IPS DF 19.7 (cell line): Measurements from ENCODE around the gene PDGFRB.
"Not testable (repeated sequence)": the region's sequence is repeated elsewhere in the genome, so short reads cannot be mapped to it uniquely, and the experiment has no call there.

Experiments
- DNase-seq: peaks from one replicate; pipeline ENCODE4 v3.0.0-alpha.2; 2013; ENCODE audit warnings: low read depth, low spot score

The PDGFRB gene

DNA sequence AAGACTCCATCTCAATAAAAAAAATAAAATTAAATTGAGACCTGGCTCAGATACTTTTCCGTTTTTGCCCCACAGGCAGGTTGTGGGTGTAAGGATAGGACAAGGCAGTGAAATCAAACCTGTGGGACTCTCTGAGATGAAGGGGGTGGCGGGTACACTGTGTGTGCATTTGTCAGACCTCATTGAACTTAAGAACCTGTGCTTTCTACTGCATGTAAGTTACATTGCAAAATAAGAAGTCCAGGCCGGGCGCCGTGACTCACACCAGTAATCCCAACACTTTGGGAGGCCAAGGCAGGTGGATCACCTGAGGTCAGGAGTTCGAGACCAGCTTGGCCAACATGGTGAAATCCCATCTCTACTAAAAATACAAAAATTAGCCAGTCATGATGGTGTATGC is 70.9 kb downstream of the PDGFRB start:
- not testable (repeated sequence) for DNase-seq

DNA sequence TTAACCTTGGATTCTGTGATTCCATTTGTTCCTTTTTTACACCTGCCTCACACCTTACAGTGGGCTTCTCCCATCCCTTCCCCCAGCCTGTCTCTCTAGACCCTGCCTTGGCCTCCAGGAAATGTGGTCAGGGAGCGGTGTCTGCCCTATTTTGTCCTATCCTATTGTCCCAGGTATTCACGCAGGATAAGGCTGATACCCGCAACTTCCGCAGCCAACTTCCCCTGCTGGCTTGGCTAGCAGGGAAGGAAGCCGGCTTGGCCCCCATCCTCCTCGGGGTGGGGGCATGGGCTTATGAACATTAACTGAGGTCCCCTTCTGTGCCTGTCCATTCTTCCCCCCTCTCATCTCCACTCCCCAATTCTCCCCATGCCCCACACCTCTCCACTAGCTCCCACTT is 72.8 kb downstream of the PDGFRB start:
- no peak for DNase-seq

DNA sequence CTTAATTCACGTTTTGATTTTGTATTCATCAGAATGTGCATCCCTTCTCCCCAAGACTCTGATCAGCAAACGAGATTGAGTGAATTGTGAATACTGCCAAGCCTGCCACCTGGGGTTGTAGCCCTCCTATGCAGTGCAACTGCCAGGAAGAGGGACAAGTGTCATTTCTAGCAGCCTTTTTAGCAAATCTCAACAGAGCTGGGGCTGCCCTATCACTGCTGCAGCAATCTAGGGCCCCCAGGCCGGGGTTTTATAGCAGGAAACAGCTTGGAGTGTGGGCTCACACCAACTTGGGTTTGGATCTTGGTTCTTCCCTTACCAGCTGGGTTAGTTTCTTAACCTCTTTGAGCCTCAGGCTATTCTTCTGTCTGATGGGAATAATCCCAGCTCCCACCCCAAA is 73.3 kb downstream of the PDGFRB start:
- DNase-seq = no peak

DNA sequence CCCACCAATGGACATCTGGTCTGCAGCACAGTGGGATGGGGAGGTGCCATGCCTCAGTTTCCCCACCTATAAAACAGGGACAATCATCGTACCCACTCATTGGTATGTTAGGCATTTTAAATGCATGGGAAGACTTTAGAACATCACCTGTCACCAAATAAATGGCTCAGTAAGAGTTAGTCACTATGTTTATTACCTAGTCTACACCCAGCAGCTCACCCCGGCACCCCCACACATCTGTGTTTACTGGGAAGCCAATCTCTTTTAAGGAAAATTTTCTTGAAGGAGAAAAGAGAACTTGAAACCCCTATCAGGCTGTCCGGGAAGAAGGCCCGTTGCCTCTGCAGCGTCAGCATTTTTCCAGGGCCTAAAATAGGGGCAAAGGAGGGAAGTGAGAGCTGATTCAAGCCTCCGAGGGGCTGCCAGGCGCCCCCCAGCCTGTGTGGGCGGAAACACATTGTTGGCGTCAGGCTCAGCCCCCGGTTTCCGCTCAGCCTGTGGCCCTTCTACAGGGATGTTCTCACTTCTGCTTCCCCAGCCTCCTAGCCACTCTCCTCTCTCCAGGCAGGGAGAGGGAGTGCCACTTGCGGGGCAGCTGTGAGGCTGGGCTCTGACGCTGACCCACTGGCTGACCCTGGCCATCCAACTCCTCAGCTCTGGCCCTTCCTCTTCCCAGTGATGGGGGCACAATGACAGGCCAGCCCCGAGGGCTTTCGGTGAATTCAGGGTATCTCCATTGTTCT is 73.9 kb downstream of the PDGFRB start:
- DNase-seq = no peak

DNA sequence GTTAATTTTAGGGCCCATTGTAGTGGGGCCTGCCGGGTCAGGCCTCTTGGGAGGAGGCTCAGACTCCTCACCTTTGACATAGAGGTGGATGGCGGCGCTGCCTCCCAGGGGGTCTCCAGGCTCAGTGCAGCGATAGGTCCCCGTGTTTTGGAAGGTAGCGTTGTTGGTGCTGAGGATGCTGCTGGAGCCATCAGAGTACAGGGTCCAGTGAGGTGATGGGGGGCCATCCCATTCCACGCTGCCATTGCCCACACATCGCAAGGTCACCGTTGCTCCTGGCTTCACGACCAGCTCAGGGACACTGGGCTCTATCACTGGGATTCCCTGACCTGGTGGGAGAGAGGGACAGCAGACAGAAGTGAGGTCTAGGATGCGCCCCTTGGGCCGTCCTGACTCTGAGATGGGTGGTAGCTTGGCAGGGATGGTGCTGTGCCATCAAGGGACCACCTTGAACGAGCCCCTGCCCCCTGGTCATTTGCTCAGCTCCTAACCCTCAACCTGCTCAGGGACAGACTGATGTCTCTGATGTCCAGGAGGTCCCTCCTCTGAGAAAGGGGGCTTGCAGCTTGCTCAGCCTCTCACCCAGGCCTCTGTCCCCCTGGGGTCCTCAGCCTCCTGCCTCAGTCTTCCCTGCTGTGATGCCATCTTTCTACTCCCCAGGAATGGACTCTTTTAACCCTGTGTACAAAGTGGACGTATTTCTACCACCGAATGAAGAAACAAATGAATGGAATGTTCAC is 74.8 kb downstream of the PDGFRB start:
- DNase-seq = no peak

DNA sequence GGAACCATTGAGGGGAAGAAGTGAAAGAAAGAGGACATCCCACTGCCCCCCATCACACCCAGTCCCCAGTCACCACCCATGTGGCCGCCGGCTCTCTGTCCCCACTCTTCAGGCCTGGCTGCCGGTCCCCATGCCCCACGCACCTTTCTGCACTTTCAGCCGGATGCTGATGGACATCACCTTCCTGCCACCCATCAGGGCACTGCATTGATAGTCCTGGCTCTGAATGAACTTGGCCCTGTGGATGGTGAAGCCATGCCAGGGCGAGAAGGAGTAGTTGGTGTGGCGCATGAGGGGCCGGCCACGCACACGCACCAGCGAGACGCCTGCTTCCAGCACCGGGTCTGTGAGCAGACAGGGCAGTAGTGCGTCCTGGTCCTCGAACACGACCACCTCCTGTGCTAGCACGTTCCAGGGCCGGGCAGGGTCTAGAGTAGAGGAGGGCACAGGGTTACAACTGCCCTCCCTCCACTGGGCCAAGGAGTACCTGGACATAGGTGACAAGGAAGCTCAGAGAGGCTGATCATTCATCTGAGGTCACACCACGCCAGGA is 75.7 kb downstream of the PDGFRB start:
- no peak for DNase-seq

DNA sequence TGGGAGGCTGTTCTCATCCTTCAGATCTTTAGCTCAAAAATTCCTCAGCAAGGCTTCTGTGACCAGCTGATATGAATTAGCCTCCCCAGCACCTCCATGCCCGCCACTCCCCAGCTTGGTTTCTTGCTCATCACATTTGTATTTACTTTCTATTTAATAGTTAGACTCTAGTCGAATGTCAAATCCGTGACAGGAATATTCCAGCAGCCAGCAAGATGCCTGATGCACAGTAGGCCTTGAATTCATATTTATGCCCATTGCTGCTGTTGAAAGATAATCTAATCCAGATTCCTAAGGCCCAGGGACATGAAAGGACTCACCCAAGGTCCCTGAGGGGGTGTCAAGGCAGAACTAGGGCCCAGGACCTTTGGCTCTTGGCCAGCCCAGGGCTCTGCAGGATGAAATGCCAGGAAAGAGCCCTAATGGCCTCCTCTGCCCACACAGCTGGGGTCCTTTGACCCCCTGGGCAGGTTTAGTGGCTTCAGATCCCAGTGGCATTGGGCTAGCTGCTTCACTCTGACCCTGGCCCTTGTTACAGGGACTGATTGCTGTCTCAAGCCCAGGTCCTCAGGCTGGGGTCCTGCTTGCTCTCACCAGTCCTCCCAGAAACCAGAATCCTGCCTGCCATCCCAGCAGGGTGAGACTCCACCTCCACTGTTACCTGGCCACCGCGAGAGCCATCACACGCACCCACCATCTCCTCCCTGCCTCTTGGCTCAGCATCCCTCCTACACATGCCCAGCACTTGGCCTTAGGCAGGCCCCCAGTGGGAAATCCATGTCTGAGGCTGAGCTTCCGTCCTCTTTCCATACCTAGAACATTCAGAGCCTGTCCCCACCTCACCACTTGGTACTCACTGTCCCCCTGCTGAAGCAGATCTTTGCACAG is 76.6 kb downstream of the PDGFRB start:
- DNase-seq = no peak

DNA sequence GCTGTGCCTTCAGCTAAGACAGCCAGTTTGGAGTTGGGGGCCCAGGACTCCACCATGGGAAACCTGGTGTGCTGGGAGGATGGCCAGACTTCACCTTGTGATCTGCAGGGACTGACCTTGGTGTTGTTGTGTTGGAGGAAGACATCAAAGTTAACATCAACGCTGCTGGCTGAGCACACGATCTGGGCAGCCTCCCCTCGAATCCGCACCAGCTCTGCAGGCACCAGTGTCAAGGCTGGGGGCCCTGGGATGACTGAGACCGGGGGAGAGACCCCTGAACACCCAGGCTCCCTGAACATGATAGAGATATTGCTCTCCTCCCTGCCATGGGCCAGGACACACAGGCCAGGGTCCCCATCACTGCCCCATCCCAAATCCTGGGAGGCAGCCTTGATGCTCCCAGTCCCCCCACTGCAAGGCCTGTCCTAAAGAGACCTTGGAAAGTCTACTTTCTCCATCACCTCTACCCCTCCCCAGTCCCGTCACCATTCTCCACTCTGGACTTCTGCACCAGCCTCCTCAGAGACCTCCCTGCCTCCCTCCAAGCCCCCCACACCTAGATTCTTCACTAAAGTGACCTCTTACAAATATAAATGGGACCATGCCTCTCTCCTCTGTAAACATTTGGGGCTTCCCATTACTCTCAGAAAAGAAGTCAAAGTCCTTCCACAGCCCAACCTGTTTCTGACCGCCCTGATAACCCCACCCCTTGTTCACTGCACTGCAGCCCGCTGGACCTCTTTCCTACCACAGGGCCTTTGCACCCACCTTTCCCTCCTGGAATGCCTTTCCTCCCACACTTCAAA is 77.4 kb downstream of the PDGFRB start:
- no peak for DNase-seq

DNA sequence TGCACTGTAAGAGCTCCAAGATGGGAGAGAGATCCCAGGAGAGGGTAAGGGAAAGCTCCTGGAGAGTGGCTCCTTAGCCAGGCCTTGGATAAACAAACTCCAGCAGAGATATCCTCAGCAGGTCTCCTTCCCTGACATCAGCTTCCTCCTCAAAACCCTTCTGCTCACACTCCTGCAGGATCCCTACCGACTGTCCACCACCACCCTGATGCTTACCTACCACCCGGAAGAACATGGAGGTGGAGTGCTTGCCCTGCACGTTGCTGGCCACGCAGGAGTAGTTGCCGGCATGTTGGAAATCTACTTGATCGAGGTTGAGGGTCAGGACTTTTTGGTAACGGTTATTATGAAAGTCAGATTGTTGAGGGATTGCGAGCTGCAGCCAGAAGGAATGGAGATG is 78.6 kb downstream of the PDGFRB start:
- no peak for DNase-seq

DNA sequence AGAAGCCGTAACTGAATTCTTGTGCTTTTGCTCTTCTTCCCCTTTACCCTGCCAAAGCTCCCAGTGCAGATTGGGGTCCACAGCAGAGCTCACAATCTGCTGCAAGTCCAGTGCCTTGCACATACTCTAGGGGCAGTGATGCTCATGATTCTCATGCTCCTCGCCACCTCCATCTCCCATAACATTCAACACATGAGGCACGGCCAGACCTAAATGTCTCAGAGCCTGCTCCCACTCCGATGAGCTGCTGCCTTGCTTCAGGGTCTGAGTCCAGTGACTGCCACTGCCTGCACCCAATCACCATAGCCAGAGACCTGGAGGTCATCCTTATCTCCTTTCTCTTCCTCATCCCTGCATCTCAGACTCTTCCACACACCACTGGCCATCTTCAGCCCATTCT is 79.8 kb downstream of the PDGFRB start:
- no peak for DNase-seq

DNA sequence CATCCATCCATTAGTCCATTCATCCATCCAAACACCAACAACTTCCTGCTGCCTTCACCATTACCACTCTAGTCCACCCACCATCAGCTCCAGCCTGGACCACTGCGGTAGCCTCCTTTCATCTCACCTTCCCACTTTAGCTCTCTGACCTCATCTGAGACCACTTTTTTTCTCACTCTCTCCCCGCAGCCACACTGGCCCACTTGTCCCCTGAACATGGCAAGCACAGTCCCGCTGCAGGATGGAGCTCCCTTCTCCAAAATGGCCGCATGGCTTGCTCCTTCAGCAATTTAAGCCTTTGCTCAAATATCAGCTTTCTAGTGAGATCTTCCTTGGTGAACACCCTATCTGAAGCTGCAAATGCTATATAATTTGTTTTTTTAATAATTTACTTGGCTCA is 80.4 kb downstream of the PDGFRB start:
- DNase-seq = no peak

DNA sequence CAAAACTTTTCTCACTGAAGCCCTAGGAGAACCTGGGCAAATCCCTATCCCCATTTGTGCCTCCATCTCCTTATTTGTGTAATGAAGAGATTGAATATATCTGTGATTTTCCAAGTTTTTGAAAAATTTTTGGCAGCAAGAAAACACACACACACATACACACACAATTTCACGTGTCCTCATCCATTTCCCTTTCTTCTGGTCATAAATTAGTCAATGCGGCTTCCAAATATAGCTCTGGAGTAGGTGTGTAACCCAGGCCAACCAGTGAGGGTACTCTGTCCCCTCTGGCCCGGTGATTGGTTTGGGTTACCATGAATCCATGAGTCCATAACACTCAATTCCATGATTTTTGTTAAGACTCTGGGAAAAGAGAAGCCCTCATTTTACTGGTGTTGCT is 82.0 kb downstream of the PDGFRB start:
- DNase-seq = no peak

DNA sequence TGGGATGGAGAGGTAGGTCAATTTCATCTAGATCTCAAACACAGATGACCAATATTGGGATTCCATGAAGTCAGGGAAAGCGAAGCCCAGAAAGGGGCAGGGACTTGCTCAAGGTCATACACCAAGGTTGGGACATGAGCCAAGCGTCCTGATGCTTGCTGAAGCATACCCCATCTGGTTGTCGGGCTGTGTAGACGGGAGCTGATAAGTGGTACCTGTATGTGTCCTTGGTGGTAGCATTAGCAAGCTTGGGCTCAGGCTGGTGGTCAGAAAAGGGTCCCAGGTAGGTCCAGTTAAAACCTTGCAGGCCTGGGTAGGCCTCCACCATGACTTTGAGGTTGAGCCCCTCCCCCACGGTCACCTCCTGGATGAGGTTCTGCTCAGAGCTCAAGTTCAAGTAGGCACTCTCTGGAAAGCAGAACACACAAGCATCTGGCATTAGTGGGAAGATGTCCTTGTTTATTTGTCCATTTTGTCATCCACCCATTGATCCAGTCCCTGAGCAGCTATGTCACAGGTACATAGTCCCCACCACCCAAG is 82.5 kb downstream of the PDGFRB start:
- DNase-seq = no peak

DNA sequence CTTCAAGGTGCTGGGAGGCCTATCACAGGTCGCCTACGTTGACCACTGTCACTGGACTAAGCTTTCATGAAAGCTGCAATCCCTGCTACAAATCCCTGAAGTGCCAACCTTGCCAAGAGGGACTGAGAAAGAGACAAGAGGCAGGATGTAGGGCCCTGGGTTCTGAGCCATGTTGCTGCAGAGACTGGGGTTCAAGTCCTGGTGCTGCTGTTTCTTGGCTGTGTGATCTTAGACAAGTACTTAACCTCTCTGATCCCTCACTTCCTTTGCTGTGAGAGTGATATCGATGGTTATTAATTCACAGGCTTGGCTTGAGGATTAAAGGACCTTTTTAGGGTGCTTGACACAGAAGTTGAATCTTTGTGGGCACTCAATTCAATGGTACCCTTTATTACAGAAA is 84.8 kb downstream of the PDGFRB start:
- DNase-seq = no peak

DNA sequence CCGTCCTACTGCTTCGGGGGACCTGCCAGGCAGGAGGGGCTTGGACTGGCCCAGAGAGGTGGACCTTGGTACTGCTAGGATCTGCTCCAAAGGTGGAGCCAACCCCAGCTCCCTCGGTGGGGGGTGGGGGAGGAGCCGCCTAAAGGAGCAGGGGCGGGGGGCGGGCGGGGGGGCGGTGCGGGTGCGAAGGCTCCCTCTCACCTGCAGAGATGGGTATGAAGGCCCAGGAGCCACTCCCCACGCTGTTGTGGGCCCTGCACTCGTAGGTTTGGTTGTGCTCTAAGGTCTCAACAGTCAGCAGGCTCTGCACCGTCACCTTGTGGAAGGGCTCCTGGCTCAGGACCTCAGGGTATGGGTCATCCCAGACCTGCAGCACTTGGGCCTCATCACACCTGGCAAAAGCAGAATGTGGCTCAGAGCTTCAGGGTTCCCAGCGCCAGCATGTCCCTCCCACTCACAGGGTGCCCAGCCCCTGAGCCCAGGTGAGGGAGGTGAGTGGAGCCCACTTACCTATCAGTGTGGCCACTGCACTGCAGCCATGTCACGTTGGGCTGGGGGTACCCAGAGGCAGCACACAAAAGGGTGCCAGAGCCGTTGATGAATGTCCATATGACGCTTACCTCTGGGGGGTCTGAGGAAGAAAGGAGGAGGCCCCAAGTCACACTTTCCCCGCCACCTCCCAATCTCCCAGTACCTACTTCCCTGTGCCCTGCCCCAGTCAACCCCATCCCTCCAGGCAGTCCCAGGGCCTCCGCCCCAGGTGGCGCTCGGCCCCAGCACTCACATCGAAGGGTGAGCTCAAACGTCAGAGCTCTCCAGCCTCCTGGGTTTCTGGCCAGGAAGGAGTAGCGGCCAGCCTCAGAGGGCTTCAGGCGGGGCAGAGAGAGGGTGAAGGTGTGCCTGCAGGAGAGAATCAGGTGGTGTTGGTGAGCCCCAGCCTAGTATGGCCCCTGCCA is 85.7 kb downstream of the PDGFRB start:
- no peak for DNase-seq

DNA sequence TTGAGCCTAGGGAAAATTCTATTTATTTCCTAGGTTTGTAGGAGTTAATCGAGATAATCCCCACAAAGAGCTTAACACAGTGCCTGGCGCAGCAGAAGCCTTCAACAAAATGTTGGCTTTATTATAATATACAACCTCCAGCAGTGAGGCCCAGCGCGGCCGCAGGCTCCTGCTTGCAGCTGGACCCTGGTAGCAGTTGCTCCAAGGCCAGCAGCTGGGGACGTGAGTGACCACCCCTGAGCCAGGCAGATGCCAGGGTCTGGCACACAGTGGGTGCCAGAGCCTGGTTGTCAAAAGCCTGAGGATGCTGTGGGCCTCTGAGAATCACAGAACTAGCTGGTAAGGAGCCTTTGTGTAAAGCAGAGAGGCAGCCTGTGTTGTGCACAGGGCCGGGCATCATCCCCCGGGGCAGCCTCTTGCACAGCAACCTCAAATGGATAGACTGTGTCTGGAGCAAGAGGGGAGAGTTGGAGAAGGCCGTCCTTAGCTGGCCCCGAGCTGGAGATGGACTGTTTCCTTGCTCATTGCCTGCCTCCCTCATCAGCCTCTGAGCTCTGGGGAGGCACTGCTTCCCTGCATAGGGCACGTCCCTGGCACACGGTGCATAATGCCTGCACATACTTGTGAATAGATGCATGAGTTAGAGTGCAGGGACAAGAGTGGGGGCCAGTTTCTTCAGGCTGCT is 86.5 kb downstream of the PDGFRB start:
- no peak for DNase-seq

DNA sequence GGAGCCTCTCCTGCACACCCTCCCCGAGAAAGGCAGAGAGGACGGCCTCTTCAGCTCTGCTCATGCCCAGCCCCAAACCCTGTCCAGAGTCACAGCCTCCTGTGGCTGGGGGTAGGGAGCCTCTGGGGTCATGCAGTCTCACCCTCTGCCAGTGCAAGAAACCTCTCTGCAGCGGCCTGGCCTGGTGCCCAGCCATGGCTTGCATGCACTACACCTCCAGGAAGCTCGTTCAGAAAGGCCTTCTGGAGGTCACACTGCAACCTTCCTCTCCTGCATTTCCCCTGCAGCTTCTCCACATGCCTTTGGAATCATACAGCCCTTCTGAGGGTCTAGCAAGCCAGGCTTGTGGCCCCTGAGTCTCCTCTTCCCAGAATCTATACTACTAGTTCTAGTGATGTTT is 87.2 kb downstream of the PDGFRB start:
- DNase-seq = no peak

DNA sequence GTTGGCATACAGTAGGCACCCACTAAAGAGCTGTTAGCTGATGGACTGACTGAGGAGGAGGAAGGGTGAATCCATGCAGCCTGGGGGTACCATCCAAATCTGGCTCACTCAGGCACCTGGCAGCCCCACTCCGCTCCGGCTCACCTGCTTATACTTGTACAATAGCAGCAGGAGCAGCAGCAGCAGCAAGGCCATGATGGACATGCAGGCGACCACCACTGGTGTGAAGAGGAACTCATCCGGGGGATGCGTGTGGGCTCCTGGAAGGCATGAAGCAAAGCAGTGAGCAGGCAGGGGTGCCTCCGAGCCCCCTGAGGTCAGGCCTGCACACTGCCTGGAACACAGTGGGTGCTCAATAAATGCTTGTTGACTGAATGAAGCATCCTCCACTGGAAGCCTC is 87.6 kb downstream of the PDGFRB start:
- DNase-seq = no peak

DNA sequence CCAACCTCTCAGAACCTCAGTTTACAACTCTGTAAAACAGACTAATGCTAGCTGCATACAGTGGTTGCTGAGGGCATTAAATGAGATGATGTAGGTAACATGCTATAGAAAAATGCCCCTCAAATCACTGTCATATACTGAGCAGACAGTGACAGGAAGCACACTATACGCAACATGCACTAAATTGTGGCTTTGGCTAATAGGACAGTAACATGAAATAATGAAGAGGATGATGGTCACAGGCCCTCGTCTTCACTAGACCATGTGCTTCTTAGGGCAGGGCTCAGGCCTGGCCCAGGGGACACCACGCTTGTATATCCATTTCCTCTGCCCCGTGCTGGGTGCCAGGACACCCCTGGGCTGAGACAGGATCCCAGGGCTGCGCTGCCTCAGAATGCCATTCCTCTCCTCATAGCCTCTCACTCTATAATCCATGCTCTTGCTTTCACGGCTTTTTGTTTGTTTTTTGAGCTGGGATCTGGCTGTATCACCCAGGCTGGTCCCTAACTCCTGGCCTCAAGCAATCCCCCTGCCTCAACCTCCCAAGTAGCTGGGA is 88.2 kb downstream of the PDGFRB start:
- no peak for DNase-seq
